WTC11 (cell line): ENCODE measurements around the gene ZCWPW1. TPM values are rescaled to one million over a fixed set of nuclear protein-coding genes. Genes with fewer than 3 reads are reported as not detected.

Source experiments
- ATAC-seq: fragments of 200-7000 bp; cut with Tn5 transposase; 2 replicates; pipeline ENCODE4 v1.10.0; 2021; ENCODE audit warnings: mild to moderate bottlenecking, moderate library complexity
- CTCF ChIA-PET: fragments of 300-600 bp; sonication (Branson Sonifier 250); formaldehyde crosslinking; loops from one replicate; lab custom pipeline; 2021; ENCODE audit warnings: antibody characterized with exemption; lab: Charles Lee
- POLR2A ChIA-PET: fragments of 350-600 bp; sonication (Branson Sonifier 250); formaldehyde crosslinking; loops from one replicate; lab custom pipeline; 2021; ENCODE audit warnings: antibody characterized with exemption; lab: Charles Lee
- DNase-seq: peaks from one replicate; pipeline ENCODE4 v3.0.0; 2021; ENCODE audit warnings: low spot score
- H3K27ac Mint-ChIP-seq: 2 replicates; pipeline ENCODE4 v1.8.0; 2021; ENCODE audit warnings: mixed read lengths
- H3K27me3 Mint-ChIP-seq: 2 replicates; pipeline ENCODE4 v1.8.0; 2021; ENCODE audit warnings: low read depth, mild to moderate bottlenecking, moderate library complexity, mixed read lengths
- H3K36me3 Mint-ChIP-seq: 2 replicates; pipeline ENCODE4 v1.8.0; 2021; ENCODE audit warnings: mixed read lengths
- H3K4me1 Mint-ChIP-seq: 2 replicates; pipeline ENCODE4 v1.8.0; 2022; ENCODE audit warnings: mixed read lengths
- H3K4me3 Mint-ChIP-seq: 2 replicates; pipeline ENCODE4 v1.8.0; 2021; ENCODE audit warnings: mild to moderate bottlenecking, moderate library complexity, mixed read lengths
- H3K9me3 Mint-ChIP-seq: 2 replicates; pipeline ENCODE4 v1.8.0; 2021; ENCODE audit warnings: mixed read lengths
- ATF1 ChIP-seq: sonication (generic); formaldehyde crosslinking; IDR thresholded peaks from 2 replicates; pipeline ENCODE4 v1.8.1; 2023; ENCODE audit warnings: mild to moderate bottlenecking, moderate library complexity, missing genetic modification reagents
- GTF2I ChIP-seq: fragments of 250-450 bp; sonication (Bioruptor Pico); conservative IDR thresholded peaks from 2 replicates; pipeline ENCODE4 v1.4.0; 2021; ENCODE audit warnings: mild to moderate bottlenecking
- NFATC4 ChIP-seq: fragments of 250-450 bp; sonication (Bioruptor Pico); IDR thresholded peaks from 2 replicates; pipeline ENCODE4 v1.9.0; 2021; ENCODE audit warnings: mild to moderate bottlenecking
- NFYB ChIP-seq: sonication (generic); formaldehyde crosslinking; conservative IDR thresholded peaks from 2 replicates; pipeline ENCODE4 v1.8.0; 2022; ENCODE audit warnings: low read depth, missing genetic modification reagents
- SP1 ChIP-seq: sonication (generic); formaldehyde crosslinking; conservative IDR thresholded peaks from 2 replicates; pipeline ENCODE4 v1.8.1; 2022; ENCODE audit warnings: missing genetic modification reagents
- ZNF121 ChIP-seq: sonication (generic); formaldehyde crosslinking; IDR thresholded peaks from 2 replicates; pipeline ENCODE4 v1.8.0; 2023; ENCODE audit warnings: missing genetic modification reagents
- ZNF263 ChIP-seq: sonication (generic); formaldehyde crosslinking; IDR thresholded peaks from 2 replicates; pipeline ENCODE4 v1.8.1; 2022; ENCODE audit warnings: low read depth, mild to moderate bottlenecking, moderate library complexity, missing genetic modification reagents
- total RNA-seq: library from RNA; stranded (reverse); gene quantifications from 3 replicates; pipeline ENCODE4 v1.2.3, GENCODE V29; 2021
- TF ChIP-seq, protein P1 (sequence below): sonication (generic); formaldehyde crosslinking; conservative IDR thresholded peaks from 2 replicates; pipeline ENCODE4 v1.8.1; 2023; ENCODE audit warnings: mild to moderate bottlenecking, low read depth, missing genetic modification reagents, moderate library complexity
- TF ChIP-seq, protein P2 (sequence below): fragments of 250-450 bp; sonication (Bioruptor Pico); IDR thresholded peaks from 2 replicates; pipeline ENCODE4 v1.8.0; 2021; ENCODE audit warnings: mild to moderate bottlenecking
- TF ChIP-seq, protein P3 (sequence below): sonication (generic); formaldehyde crosslinking; IDR thresholded peaks from 2 replicates; pipeline ENCODE4 v1.8.0; 2022; ENCODE audit warnings: missing genetic modification reagents
- TF ChIP-seq, protein P4 (sequence below): fragments of 250-450 bp; sonication (Bioruptor Pico); IDR thresholded peaks from 2 replicates; pipeline ENCODE4 v1.9.0; 2021; ENCODE audit warnings: mild to moderate bottlenecking
- TF ChIP-seq, protein P5 (sequence below): fragments of 250-450 bp; sonication (Bioruptor Pico); IDR thresholded peaks from 2 replicates; pipeline ENCODE4 v2.1.2; 2022; ENCODE audit warnings: mild to moderate bottlenecking, moderate library complexity
- TF ChIP-seq, protein P6 (sequence below): sonication (generic); formaldehyde crosslinking; IDR thresholded peaks from 2 replicates; pipeline ENCODE4 v1.8.1; 2023; ENCODE audit warnings: mild to moderate bottlenecking, missing genetic modification reagents, moderate library complexity
- TF ChIP-seq, protein P7 (sequence below): sonication (generic); formaldehyde crosslinking; IDR thresholded peaks from 2 replicates; pipeline ENCODE4 v1.8.1; 2023; ENCODE audit warnings: mild to moderate bottlenecking, missing genetic modification reagents, moderate library complexity
- TF ChIP-seq, protein P8 (sequence below): sonication (generic); formaldehyde crosslinking; IDR thresholded peaks from 2 replicates; pipeline ENCODE4 v1.8.0; 2022; ENCODE audit warnings: mild to moderate bottlenecking, missing genetic modification reagents

Gene ZCWPW1
- total RNA-seq, 1 experiment from 2014 or later: 1.4 TPM

DNA sequence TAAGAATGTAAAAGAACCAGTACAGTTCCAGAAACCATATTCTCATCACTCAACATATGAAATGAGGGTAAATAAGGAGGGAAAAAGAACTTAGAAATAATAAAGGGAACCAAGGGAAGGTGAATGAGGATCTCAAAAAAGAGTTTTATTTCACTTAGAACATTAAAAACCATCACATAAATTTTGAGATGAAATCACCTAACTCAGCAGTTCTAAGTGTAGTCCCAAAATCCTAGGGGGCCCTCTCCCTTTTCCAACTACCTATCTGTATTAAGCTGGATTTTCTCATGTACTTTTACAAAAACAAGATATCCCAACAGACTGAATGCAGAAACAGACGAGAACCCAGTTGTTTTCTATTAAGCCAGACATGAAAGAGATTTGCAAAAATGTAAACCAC, 3.2 kb downstream of the ZCWPW1 start (continued):
- TF ChIP-seq SP1 (CRISPR knock-in tag): no peak
- TF ChIP-seq, protein P1, sequence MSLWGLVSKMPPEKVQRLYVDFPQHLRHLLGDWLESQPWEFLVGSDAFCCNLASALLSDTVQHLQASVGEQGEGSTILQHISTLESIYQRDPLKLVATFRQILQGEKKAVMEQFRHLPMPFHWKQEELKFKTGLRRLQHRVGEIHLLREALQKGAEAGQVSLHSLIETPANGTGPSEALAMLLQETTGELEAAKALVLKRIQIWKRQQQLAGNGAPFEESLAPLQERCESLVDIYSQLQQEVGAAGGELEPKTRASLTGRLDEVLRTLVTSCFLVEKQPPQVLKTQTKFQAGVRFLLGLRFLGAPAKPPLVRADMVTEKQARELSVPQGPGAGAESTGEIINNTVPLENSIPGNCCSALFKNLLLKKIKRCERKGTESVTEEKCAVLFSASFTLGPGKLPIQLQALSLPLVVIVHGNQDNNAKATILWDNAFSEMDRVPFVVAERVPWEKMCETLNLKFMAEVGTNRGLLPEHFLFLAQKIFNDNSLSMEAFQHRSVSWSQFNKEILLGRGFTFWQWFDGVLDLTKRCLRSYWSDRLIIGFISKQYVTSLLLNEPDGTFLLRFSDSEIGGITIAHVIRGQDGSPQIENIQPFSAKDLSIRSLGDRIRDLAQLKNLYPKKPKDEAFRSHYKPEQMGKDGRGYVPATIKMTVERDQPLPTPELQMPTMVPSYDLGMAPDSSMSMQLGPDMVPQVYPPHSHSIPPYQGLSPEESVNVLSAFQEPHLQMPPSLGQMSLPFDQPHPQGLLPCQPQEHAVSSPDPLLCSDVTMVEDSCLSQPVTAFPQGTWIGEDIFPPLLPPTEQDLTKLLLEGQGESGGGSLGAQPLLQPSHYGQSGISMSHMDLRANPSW (CRISPR knock-in tag): no peak
- TF ChIP-seq ZNF121 (CRISPR knock-in tag): no peak
- no peak for TF ChIP-seq ATF1 (CRISPR knock-in tag)

DNA sequence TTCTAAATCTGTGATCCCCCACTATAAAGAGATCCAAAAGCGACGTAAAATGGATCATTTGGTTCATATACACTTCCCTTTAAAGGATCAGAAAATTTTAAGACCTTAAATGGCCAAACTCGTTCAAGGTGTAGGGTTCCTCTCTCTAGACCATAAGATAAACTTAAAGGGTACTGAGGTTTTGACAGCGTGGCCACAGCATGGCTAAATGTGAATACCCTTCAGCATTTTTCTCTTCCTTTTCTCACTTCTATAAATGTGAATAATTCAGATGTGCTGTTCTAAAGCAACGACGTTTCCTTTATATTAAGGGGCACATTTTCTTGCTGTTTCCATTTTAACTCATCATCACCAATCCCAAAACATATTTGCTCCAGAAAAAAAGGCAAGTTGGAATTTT, 5.2 kb downstream of the ZCWPW1 start:
- Mint-ChIP-seq H3K27ac (no peak overlapping the region), H3K4me3 (no peak overlapping the region), H3K27me3 (peaks cover 26% of the 10 kb centered on the region), H3K36me3 (peaks cover 4% of the 10 kb centered on the region), H3K4me1 (no peaks in the 10 kb centered on the region), H3K9me3 (peaks cover 4% of the 10 kb centered on the region; the same call in 1 of the 2 replicates)
- DNase-seq (no peak), ATAC-seq (no peak)
- POLR2A ChIA-PET: no interaction called here
- TF ChIP-seq, protein P2, sequence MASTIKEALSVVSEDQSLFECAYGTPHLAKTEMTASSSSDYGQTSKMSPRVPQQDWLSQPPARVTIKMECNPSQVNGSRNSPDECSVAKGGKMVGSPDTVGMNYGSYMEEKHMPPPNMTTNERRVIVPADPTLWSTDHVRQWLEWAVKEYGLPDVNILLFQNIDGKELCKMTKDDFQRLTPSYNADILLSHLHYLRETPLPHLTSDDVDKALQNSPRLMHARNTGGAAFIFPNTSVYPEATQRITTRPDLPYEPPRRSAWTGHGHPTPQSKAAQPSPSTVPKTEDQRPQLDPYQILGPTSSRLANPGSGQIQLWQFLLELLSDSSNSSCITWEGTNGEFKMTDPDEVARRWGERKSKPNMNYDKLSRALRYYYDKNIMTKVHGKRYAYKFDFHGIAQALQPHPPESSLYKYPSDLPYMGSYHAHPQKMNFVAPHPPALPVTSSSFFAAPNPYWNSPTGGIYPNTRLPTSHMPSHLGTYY (CRISPR knock-in tag): no peak
- TF ChIP-seq, protein P3, sequence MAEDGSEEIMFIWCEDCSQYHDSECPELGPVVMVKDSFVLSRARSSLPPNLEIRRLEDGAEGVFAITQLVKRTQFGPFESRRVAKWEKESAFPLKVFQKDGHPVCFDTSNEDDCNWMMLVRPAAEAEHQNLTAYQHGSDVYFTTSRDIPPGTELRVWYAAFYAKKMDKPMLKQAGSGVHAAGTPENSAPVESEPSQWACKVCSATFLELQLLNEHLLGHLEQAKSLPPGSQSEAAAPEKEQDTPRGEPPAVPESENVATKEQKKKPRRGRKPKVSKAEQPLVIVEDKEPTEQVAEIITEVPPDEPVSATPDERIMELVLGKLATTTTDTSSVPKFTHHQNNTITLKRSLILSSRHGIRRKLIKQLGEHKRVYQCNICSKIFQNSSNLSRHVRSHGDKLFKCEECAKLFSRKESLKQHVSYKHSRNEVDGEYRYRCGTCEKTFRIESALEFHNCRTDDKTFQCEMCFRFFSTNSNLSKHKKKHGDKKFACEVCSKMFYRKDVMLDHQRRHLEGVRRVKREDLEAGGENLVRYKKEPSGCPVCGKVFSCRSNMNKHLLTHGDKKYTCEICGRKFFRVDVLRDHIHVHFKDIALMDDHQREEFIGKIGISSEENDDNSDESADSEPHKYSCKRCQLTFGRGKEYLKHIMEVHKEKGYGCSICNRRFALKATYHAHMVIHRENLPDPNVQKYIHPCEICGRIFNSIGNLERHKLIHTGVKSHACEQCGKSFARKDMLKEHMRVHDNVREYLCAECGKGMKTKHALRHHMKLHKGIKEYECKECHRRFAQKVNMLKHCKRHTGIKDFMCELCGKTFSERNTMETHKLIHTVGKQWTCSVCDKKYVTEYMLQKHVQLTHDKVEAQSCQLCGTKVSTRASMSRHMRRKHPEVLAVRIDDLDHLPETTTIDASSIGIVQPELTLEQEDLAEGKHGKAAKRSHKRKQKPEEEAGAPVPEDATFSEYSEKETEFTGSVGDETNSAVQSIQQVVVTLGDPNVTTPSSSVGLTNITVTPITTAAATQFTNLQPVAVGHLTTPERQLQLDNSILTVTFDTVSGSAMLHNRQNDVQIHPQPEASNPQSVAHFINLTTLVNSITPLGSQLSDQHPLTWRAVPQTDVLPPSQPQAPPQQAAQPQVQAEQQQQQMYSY (CRISPR knock-in tag): no peak
- TF ChIP-seq, protein P4, sequence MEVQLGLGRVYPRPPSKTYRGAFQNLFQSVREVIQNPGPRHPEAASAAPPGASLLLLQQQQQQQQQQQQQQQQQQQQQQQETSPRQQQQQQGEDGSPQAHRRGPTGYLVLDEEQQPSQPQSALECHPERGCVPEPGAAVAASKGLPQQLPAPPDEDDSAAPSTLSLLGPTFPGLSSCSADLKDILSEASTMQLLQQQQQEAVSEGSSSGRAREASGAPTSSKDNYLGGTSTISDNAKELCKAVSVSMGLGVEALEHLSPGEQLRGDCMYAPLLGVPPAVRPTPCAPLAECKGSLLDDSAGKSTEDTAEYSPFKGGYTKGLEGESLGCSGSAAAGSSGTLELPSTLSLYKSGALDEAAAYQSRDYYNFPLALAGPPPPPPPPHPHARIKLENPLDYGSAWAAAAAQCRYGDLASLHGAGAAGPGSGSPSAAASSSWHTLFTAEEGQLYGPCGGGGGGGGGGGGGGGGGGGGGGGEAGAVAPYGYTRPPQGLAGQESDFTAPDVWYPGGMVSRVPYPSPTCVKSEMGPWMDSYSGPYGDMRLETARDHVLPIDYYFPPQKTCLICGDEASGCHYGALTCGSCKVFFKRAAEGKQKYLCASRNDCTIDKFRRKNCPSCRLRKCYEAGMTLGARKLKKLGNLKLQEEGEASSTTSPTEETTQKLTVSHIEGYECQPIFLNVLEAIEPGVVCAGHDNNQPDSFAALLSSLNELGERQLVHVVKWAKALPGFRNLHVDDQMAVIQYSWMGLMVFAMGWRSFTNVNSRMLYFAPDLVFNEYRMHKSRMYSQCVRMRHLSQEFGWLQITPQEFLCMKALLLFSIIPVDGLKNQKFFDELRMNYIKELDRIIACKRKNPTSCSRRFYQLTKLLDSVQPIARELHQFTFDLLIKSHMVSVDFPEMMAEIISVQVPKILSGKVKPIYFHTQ: no peak
- TF ChIP-seq, protein P5, sequence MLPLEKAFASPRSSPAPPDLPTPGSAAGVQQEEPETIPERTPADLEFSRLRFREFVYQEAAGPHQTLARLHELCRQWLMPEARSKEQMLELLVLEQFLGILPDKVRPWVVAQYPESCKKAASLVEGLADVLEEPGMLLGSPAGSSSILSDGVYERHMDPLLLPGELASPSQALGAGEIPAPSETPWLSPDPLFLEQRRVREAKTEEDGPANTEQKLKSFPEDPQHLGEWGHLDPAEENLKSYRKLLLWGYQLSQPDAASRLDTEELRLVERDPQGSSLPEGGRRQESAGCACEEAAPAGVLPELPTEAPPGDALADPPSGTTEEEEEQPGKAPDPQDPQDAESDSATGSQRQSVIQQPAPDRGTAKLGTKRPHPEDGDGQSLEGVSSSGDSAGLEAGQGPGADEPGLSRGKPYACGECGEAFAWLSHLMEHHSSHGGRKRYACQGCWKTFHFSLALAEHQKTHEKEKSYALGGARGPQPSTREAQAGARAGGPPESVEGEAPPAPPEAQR: no peak
- TF ChIP-seq ZNF263 (CRISPR knock-in tag): no peak
- TF ChIP-seq GTF2I (CRISPR knock-in tag): no peak
- no peak for TF ChIP-seq ATF1 (CRISPR knock-in tag)
- TF ChIP-seq, protein P6, sequence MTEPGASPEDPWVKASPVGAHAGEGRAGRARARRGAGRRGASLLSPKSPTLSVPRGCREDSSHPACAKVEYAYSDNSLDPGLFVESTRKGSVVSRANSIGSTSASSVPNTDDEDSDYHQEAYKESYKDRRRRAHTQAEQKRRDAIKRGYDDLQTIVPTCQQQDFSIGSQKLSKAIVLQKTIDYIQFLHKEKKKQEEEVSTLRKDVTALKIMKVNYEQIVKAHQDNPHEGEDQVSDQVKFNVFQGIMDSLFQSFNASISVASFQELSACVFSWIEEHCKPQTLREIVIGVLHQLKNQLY: no peak
- no peak for TF ChIP-seq NFATC4 (CRISPR knock-in tag)
- TF ChIP-seq, protein P7, sequence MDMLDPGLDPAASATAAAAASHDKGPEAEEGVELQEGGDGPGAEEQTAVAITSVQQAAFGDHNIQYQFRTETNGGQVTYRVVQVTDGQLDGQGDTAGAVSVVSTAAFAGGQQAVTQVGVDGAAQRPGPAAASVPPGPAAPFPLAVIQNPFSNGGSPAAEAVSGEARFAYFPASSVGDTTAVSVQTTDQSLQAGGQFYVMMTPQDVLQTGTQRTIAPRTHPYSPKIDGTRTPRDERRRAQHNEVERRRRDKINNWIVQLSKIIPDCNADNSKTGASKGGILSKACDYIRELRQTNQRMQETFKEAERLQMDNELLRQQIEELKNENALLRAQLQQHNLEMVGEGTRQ (CRISPR knock-in tag): no peak
- no peak for TF ChIP-seq NFYB
- TF ChIP-seq, protein P8, sequence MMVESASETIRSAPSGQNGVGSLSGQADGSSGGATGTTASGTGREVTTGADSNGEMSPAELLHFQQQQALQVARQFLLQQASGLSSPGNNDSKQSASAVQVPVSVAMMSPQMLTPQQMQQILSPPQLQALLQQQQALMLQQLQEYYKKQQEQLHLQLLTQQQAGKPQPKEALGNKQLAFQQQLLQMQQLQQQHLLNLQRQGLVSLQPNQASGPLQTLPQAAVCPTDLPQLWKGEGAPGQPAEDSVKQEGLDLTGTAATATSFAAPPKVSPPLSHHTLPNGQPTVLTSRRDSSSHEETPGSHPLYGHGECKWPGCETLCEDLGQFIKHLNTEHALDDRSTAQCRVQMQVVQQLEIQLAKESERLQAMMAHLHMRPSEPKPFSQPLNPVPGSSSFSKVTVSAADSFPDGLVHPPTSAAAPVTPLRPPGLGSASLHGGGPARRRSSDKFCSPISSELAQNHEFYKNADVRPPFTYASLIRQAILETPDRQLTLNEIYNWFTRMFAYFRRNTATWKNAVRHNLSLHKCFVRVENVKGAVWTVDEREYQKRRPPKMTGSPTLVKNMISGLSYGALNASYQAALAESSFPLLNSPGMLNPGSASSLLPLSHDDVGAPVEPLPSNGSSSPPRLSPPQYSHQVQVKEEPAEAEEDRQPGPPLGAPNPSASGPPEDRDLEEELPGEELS (CRISPR knock-in tag): no peak
- CTCF ChIA-PET: no interaction called here
